H1 (cell line): ENCODE measurements around the gene ACBD4. TPM values are rescaled to one million over a fixed set of nuclear protein-coding genes. Genes with fewer than 3 reads are reported as not detected.

ENCODE experiments used
- RBBP5 ChIP-seq: IDR thresholded peaks from 2 replicates; pipeline ENCODE4 v1.7.1; 2012; ENCODE audit warnings: low read depth, mild to moderate bottlenecking, inconsistent platforms, low read length, moderate library complexity, borderline replicate concordance
- polyA plus RNA-seq, 7 experiments: library from polyadenylated mRNA; depleted of rRNA in 3 of 7; stranded (reverse) in 5 of 7; unstranded in 2 of 7; fragments of >200 nt in 5 of 7; fragments of 200-250 nt in 2 of 7; gene quantifications; 1 replicate in 5 of 7; 2 replicates in 1 of 7; 4 replicates in 1 of 7; pipeline versions ENCODE4 v1.2.1 to v1.2.3, GENCODE V29; 2011 to 2013; ENCODE audit warnings: missing spikeins in 2 of 7, mixed read lengths in 2 of 7
- total RNA-seq: library from RNA; stranded (reverse); fragmentation: NEBNext Ultra II Directional; extraction: Animal tissue kit (Norgen Biotek cat#: 25700); gene quantifications from 2 replicates; pipeline ENCODE4 v1.2.1, GENCODE V29; 2021
- TF ChIP-seq, protein P1 (sequence below), 3 experiments: IDR thresholded peaks; 1 replicate in 2 of 3; 2 replicates in 1 of 3; pipeline versions ENCODE4 v1.5.1 to v1.6.1; 2011; ENCODE audit warnings: low read length in 3 of 3, mild to moderate bottlenecking in 3 of 3, inconsistent platforms in 2 of 3, low read depth in 1 of 3, moderate library complexity in 1 of 3; ENCODE audit not compliant: insufficient read depth in 1 of 3; ENCODE audit errors: control extremely low read depth in 1 of 3

Gene ACBD4
- total and polyA plus RNA-seq, 2 of the 8 experiments (the other 6 are each of a cell fraction or from before 2014, with no cell fraction given), result 7.3 to 10.7 TPM

DNA sequence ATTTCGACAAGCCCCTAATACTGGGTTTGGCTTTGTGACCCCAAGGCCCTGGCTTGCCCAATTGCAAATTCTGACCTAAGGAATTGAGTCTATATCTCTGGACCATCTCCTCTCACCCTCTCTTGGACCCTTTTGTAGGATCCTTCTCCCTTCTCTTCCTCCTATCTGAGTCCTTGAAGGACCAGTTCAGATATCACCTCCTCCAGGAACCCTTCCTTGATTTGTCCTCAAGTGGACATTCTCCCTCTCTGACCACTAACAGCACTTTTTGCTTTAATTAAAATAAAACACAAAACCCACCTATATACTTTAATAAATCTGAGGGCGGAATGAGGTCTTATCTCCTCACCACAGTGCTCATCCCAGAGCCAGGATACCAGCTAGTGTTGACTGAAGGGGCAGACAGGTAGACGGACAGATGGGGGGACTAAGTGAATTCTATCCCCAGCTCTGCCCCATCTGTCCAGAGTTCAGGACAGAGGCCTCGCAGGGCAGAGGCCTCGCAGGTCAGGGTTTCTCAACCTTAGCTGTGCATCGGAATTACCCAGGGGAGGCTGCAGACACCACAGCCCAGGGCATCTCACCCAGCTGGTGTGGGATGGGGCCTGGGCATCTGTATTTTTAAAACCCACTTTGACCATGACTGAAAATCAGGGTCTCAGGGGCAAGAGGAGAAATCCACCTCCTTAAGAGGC is 12.3 kb upstream of the ACBD4 start (continued):
- TF ChIP-seq, protein P1, sequence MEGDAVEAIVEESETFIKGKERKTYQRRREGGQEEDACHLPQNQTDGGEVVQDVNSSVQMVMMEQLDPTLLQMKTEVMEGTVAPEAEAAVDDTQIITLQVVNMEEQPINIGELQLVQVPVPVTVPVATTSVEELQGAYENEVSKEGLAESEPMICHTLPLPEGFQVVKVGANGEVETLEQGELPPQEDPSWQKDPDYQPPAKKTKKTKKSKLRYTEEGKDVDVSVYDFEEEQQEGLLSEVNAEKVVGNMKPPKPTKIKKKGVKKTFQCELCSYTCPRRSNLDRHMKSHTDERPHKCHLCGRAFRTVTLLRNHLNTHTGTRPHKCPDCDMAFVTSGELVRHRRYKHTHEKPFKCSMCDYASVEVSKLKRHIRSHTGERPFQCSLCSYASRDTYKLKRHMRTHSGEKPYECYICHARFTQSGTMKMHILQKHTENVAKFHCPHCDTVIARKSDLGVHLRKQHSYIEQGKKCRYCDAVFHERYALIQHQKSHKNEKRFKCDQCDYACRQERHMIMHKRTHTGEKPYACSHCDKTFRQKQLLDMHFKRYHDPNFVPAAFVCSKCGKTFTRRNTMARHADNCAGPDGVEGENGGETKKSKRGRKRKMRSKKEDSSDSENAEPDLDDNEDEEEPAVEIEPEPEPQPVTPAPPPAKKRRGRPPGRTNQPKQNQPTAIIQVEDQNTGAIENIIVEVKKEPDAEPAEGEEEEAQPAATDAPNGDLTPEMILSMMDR (IDR thresholded peaks at IDR 0.05; ENCODE audit: control extremely low read depth in 1 of 3, insufficient read depth in 1 of 3, low read depth in 1 of 3, low read length in 3 of 3), result no peak
- no peak for TF ChIP-seq RBBP5
